ENCODE results near the gene ATE1.

GRCh38 chr10:121771966-121772365, 155.9 kb downstream of the ATE1 start:
- no peak for TF ChIP-seq CTCF (IDR thresholded peaks at IDR 0.05; ENCODE audit: insufficient read depth, low read depth, low read length)
- TF ChIP-seq EZH2 (IDR thresholded peaks at IDR 0.05; ENCODE audit: insufficient read depth, low read length): no peak
